ENCODE results near the gene CDYL.
"Not testable (repeated sequence)": the region's sequence is repeated elsewhere in the genome, so short reads cannot be mapped to it uniquely, and the experiment has no call there.

Gene CDYL

DNA sequence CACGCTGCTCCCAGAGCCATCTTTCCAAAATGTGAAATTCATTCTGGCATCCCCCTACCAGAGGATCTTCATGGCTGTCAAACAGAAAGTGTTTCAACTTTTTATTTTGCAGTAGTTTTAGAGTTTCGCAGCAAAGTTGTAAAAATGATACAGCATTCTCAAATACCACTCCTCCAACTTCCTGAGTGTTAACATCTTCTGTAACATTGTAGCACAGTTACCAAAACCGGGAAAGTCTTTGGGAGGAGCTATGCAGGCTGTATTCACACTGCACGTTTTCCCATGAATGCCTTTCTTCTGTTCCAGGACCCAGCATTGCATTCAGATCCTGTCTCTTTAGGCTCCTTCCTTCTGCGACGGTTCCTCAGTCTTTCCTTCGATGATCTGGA lies 30.1 kb downstream of the CDYL start:
- no peak for DNase-seq

DNA sequence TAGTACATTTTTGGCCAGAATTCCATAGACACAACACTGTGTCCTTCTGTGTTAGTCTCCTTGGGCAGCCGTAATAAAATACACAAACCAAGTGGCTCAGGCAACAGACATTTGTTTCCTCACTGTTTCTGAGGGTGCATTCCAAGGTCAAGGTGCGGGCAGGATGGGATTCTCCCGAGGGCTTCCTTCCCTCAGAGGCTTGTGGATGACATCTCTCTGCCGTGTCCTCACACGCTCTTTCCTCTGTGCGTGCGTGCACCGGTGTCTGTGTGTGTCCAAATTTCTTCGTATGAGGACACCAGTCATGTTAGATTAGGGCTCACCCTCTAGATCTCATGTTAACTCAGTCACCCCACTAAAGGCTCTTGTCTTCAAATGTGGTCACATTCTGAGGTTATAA lies 30.6 kb downstream of the CDYL start:
- no peak for DNase-seq

DNA sequence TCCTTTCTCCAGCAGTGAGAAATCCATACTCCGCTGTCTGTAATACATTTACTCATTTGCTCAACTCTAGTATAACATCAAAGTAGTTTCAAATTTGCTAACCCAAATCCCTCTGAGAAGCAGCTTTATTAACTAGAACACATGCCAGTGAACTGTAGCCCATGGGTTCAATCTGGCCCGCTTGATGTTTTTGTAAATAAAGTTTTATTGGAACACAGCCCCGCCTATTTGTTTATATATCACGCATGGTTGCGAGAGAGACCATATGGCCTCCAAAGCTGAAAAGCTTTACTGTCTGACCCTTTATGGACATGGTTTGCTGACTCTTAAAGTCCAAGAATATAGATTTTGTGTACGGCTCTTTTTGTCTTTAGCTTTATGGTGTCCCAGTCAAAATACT lies 32.2 kb downstream of the CDYL start:
- no peak for DNase-seq

DNA sequence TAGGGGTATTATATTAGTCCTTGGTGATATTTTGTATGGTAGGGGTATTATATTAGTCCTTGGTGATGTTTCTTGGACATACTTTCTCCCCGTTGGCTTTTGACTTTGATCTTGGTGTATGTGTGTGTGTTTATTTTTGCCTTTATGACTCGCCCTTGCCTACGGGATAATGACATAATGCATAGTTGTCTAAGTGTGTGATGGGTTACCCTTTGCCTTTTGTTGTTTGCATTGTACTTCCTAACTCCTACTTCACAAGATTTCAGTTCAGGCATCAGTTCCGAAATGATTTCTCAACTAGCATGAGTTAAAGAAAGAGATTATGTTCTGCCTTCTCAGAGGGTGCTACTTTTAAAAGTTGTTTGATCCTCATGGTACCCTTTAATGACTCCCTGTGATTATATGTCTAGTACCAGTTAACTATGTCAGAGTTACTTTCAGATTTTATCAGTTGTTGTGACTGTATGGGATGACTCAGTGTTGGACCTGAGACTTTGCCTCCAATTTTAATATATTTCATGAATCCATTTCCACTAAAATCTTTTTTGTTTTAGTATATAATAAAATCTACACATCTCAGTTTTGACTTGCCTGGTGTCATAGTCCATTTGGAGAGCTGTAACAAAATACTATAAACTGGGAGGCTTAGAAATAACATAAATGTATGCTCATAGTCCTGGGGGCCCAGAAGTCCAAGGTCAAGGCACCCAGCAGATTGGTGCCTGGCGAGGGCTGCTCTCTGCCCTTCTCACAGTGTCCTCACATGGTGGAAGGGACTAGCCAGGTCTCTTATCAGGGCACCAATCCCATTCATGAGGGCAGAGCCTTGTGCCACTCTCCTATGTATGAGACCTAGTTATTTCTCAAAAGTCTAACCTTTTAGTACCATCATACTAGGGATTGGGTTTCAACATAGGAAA lies 34.1 kb downstream of the CDYL start:
- DNase-seq, result no peak

DNA sequence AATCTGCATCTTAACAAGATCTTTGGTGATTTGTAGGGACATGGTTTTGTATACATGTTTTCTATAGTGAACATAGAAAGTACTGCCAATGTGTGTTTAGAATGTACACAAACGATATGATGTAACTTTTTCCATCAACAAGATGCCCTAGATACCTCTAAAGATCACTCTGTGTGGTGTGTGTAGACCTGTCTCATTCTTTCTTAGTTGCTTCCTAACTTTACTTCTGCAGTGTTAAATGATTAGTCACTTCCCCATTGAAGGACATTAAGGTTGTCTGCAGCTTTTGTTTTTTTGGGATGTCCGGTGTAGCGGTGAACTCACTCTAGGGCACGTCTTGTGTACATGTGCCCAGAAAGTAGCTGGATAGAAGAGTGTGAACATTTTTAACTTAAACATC lies 35.9 kb downstream of the CDYL start:
- DNase-seq, result no peak

DNA sequence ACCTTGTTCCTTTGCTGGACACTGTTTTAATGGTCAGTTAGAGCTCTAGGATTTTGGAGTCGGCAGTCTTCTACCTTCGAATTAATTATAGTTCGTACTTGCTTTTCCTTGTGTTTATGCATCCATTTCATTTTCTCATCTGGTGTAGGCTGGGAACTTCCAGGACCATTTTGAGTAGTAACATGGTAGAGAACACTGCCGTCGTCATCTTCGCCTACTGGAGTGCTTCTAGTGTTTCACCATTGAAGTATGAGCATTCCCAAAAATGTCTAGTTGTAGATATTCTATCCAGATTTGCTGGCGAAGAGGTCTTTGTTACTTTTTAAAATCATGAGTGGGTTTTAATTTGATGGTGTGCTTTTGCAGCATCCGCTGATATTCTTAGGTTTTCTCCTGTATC lies 36.9 kb downstream of the CDYL start:
- no peak for DNase-seq

DNA sequence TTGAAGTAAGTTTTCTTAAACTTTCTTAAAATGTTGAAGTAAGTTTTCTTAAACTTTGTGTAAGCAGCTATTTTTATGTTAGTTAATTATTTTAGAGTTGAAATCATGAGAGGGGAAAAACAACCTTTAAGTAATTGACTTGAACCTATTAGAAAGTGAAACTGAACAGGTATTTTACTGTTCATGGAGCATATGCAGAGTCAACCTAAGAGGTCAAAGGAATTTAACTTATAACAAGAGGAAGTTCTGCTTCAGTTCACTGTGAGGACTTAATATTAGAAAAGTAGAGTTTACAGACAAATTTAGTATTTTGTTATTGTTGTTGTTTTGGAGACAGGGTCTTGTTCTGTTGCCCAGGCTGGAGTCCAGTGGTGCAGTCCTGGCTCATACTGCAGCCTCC lies 38.0 kb downstream of the CDYL start:
- DNase-seq, result no peak

DNA sequence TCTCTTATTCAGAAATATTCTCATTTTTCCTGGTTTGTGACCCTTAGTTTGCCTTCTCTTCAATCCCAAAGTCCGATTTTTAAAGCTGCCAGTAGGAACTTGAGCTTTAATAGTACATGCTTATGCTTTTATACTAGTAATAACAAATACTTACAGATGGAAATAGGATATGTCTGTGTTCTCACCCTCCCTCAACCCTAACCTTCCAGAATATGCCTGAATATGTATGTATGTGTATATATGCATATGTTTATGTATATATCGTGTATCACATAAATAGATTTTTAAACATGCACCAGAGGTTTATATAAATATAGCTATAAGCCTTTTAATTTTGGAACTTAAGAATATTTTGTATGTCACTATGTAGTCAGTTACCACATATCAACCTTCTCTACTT lies 38.8 kb downstream of the CDYL start:
- DNase-seq, result no peak

DNA sequence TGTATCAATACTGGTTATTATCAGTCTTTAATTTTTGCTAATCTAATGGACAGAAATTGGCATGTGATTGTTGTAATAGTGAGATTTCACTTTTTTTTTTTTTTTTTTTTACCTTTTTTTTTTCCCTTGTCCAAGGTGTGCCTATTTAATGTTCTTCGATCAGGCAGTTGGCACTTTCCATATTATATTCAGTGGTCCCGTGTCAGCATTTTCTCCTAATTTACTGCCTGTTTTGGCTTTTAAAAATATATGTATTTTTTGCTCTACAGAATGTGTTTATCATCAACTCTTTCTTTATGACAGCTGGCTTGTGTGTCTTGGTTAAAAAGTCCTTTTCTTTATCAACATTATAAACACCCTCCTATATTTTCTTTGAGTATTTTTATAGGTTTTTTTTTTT lies 39.4 kb downstream of the CDYL start:
- no peak for DNase-seq

DNA sequence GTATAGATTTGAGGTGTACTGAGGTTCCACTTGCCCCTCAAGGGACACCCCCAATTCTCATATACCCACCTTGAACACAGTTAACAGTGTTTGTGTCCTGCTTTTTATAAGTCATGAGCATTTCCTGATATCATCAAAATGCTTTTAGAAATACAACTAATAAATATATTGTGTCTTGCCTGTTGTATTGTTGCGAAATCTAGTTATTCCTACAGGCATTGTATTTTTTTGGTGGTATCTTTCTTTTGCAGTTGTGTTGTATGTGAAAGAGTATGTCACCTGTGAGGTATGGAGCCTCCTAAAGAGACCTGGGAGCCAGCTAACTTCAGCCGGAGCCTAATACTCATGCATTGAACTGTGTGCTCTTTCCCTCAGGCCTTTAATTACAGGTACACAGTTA lies 40.7 kb downstream of the CDYL start:
- DNase-seq, result no peak

DNA sequence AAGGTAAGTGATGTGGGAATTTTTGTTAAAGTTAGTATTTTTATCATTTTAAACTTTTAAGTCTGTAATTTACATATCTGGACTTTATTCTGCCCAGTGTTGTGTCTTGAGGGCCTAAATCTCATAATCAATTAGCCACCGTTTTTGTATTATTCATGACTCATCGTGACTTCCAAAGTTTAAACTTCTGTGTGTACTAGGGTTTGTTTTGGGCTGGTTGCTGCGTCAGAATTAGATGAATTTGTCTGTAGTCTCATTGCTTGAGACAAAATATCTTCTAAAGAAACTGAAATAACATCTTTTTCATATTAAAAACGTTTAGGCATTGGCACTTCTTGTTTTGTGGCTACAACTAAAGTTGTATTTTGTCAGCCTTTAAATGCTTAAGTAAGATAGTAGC lies 41.3 kb downstream of the CDYL start:
- DNase-seq, result no peak

DNA sequence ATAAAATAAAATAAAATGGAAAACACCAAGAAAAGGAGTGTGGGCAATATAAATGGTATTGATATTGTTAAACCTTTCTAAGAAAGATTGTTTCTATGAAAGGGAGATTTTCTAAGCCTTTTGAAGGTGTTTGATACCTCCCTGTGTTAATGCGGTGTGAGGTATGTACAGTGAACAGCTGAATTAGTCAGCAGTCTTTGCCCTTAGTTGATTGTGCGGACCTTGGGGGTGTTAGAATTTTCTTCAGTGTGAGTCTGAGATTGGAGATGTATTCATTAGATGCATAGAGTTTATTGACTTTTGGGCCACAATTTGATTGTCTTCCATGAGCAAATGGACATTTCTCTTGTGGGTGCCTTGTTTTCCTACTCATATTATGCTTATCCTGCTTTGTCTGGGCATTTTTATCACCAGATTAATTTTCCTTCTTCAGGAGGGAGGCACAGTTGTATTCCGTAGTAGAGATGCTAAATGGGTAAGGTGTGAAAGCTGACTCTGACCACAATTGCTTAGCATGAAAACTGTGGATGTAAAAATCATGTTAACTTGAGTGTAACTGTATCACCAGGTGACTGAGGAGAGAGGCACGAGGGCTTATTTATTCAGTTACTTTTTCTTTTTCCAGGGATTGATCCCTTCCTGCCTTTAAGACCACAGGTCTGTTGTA lies 42.2 kb downstream of the CDYL start:
- DNase-seq, result no peak

DNA sequence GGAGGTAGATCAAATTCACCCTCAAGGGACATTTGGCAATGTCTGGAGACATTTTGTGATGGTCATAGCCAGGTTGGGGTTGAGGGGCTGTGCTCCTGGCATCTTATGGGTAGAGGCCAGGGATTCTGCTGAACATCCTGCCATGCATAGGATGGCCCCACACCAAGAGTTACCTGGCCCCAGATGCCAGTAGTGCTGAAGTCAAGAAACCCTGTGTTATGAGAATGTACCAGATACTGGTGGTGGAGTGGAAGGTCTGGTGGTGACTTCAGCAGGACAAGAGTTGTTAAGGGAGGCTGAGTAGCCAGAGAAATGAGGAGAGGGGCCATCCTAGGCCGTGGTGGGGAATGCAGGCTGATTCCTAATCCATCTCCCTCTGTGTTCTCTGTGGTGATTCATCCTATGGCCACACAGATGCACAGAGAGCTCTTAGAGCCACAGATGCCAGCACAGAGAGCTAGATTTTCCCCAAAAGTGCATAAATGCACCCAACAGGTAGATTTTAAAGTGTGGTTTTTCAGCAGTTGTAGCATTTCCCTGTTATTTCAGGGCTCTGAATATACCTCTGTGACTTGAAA lies 43.6 kb downstream of the CDYL start:
- no peak for DNase-seq

DNA sequence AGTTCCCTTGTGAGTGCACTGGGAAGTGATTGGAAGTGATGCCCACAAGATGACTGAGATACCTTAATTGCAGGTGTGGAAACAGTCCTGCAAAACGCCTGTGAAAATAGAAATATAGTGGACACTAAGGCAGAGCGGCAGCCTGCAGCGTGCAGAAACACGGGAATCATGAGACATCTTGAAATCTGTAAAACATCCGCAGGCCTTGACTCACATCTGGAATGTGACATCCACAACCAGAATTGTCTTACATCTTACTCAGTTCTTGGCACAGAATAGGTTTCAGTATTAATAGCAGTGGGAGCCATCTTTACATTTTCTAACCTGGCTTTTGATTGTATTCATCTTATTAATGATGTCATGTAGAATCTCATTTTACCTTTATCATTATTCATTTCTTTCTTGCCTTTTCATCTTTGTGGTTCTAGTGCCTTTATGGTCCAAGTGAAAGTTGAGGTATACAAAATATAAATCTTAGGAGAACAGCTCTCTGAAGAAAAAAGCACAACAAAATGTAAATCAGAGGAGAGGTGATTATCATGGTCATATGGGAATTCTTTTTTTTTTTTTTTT lies 44.6 kb downstream of the CDYL start:
- DNase-seq, result no peak

DNA sequence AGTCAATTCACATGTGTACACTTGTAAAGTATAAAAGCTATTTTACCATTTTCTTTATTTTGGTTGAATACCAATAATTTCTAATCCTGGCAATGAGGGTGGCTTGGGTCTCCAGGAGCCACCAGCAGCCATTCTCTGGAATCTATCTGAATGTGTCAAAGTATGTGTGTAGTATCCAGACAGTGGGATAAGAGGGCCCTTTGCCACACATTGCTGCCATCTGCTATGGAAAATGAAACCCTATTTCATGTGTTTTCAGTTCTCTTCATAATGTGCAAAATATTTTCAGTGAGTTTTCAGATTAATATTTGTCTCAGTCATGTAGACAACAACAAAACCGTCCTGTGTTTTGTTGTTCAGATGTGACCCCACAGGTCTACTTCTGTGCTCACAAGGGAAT lies 46.3 kb downstream of the CDYL start:
- DNase-seq, result no peak

DNA sequence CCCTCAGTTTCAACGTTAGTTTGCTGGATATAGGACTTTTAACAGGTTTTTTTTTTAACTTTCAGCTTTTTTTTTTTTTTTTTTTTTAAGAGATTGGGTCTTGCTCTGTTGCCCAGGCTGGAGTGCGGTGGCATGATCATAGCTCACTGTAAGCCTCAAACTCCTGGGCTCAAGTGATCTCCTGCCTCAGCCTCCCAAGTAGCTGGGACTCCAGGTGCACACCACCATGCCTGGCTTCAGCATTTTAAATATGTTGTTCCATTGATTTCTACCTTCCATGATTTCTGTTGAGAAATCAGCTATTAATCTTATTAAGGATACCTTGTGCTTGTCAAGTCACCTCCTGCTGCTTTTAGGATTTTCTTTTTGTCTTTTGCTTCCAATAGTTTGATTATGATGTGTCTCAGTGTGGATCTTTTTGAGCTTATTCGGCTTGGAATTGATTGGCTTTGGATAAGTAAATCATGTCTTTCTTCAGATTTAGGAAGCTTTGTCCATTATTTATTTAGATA lies 52.0 kb downstream of the CDYL start:
- no peak for DNase-seq

DNA sequence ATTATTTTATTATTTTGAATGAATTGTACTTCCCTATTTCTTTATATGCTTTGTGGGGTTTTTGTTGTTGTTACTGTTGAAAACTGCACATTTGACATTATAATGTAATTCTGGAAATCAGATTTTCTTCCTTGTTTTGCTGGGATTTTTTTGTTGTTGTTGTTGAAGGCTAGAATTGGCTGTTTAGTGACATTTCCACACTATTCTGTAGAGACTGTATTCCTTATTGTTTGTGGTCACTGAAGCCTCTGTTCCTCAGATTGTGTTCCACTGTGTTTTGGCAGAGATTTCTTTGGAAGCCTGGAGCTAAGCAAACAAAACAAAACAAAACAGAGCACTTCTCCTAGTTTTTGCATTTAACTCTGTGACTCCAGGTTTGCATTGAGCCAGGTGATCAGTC lies 52.9 kb downstream of the CDYL start:
- DNase-seq, result no peak

DNA sequence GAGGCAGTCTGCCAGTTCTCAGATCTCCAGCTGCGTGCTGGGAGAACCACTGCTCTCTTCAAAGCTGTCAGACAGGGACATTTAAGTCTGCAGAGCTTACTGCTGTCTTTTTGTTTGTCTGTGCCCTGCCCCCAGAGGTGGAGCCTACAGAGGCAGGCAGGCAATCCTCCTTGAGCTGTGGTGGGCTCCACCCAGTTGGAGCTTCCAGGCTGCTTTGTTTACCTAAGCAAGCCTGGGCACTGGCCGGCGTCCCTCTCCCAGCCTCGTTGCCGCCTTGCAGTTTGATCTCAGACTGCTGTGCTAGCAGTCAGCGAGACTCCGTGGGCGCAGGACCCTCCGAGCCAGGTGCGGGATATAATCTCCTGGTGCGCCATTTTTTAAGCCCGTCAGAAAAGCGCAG lies 59.3 kb downstream of the CDYL start:
- not testable (repeated sequence) for DNase-seq

DNA sequence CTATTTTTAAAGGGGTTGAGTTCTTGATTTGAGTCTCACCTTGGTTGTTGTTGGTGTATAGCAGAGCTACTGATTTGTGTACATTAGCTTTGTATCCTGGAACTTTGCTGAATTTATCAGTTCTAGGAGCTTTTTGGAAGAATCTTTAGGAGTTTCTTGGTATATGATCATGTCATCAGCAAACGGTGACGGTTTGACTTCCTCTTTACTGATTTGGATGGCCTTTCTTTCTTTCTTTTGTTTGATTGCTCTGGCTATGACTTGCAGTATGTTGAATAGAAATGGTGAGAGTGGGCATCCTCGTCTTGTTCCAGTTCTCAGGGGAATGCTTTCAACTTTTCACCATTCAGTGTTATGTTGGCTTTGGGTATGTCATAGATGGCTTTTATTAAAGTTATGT lies 64.0 kb downstream of the CDYL start:
- DNase-seq, result no peak

DNA sequence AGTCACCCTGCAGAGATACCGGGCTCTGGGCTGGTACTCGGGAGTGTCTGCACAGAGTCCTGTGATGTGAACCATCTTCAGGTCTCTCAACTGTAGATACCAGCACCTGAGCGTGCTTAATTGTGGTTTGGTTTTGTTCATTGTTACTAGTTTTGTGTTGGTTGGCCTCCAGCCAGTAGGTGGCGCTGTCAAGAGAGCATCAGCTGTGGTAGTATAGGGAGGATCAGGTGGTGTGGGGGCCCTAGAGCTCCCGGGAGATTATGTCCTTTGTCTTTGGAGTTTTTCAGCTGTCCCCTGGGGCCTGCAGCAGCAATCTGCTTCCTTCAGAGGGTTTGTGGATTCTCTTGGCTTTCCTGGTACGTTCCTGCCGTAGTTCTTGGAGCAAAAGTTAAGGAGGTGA lies 67.9 kb downstream of the CDYL start:
- DNase-seq, result peak; percentile 61

DNA sequence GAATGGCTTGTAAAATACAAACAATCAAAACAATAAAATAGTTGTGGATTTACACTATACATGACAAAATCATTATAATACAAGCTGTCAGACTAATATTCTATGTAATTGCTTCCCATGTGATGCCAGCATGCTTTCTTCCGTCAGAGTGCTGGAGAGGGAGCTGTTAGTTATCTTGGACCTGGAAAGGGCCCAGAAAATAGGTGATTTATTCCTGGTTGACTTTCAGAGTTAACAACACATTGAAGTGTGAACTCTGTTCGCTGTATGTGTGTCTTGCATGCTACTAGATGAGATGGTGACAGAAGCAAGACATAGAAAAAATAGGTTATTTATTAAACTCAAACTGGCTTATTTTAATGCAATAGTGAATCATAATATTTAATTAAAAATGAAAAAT lies 70.2 kb downstream of the CDYL start:
- DNase-seq, result no peak

DNA sequence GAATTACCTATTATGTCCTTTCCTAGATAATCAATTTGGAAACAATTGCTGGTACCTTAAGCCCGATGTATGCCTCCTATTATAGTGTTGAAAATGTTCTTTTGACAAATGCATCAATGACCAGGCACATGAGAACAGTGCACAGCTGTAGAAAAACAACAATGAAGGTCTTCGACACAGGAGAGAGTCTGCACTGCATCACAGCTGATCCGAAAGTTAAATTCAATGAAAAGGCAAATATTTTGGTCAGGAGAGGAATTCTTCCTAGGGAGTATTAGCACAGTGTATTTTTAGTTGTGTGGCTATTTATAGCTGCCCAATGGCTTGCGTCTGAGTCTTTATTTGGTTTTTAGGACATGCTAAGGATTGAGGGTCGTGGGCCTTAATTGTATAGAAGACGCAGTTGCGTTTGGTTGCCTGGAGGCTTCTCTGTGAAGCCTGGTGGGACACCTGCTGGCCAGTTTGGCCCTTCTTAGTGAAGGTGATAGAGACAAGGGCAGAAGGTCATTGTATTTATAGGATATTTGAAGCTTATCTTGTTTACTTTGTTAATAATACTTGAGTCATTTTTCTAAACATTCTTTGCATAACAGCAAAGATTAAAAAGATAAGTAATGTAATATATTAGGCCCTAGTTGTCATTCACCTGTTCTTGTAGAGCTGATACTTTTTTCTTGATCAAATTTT lies 72.3 kb downstream of the CDYL start:
- no peak for DNase-seq

Data from activated CD8-positive, alpha-beta memory T cell treated with anti-CD3 and anti-CD28 coated beads, Interleukin-2, amount 50 U/mL, for 48 hours (primary cell).